A549 (cell line): ENCODE data around the gene TMEM237.

Source experiments
- CTCF ChIP-seq: fragments of >200 bp; sonication (Bioruptor Twin); formaldehyde crosslinking; IDR thresholded peaks from 3 replicates; pipeline ENCODE4 v1.5.1; 2016
- NFE2L2 ChIP-seq: fragments of 150-350 bp; conservative IDR thresholded peaks from 2 replicates; pipeline ENCODE4 v1.6.1; 2014; ENCODE audit warnings: low read length
- TF ChIP-seq, protein P1 (sequence below): fragments of >200 bp; sonication (Bioruptor Twin); formaldehyde crosslinking; IDR thresholded peaks from 3 replicates; pipeline ENCODE4 v1.6.1; 2016

GRCh38 chr2:201630577-201630976 is 12.7 kb downstream of the TMEM237 start:
- TF ChIP-seq CTCF = no peak
- TF ChIP-seq NFE2L2 = no peak
- TF ChIP-seq, protein P1, sequence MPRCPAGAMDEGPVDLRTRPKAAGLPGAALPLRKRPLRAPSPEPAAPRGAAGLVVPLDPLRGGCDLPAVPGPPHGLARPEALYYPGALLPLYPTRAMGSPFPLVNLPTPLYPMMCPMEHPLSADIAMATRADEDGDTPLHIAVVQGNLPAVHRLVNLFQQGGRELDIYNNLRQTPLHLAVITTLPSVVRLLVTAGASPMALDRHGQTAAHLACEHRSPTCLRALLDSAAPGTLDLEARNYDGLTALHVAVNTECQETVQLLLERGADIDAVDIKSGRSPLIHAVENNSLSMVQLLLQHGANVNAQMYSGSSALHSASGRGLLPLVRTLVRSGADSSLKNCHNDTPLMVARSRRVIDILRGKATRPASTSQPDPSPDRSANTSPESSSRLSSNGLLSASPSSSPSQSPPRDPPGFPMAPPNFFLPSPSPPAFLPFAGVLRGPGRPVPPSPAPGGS = no peak
